ENCODE measurements around the gene PHLDA2. TPM values are rescaled to one million over a fixed set of nuclear protein-coding genes. Genes with fewer than 3 reads are reported as not detected.
A peak's percentile ranks its signal among the peaks of the same experiment; 100 is the strongest.

Gene PHLDA2
- total and polyA plus RNA-seq, 2 of the 13 experiments (the other 11 are each of a cell fraction or from before 2014, with no cell fraction given) = 0.55 to 0.78 TPM

GRCh38 chr11:2902784-2903671 lies 26.2 kb downstream of the PHLDA2 start (continued):
- TF ChIP-seq, protein P1, sequence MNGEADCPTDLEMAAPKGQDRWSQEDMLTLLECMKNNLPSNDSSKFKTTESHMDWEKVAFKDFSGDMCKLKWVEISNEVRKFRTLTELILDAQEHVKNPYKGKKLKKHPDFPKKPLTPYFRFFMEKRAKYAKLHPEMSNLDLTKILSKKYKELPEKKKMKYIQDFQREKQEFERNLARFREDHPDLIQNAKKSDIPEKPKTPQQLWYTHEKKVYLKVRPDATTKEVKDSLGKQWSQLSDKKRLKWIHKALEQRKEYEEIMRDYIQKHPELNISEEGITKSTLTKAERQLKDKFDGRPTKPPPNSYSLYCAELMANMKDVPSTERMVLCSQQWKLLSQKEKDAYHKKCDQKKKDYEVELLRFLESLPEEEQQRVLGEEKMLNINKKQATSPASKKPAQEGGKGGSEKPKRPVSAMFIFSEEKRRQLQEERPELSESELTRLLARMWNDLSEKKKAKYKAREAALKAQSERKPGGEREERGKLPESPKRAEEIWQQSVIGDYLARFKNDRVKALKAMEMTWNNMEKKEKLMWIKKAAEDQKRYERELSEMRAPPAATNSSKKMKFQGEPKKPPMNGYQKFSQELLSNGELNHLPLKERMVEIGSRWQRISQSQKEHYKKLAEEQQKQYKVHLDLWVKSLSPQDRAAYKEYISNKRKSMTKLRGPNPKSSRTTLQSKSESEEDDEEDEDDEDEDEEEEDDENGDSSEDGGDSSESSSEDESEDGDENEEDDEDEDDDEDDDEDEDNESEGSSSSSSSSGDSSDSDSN (CRISPR knock-in tag; IDR thresholded peaks at IDR 0.05) = peak; percentile 91
- 0 out of 2 replicates have a peak, but pooled peaks have one; percentile 59 for TF ChIP-seq ZXDC (CRISPR knock-in tag; IDR thresholded peaks at IDR 0.05)
- no peak for TF ChIP-seq ATAD3A (CRISPR knock-in tag; IDR thresholded peaks at IDR 0.05)
- peak; percentile 94; the same call in 1 of the 2 replicates for TF ChIP-seq SAFB2 (CRISPR knock-in tag; IDR thresholded peaks at IDR 0.05; ENCODE audit: borderline replicate concordance, low read depth)
- no peak for TF ChIP-seq NKX3-1 (CRISPR knock-in tag; IDR thresholded peaks at IDR 0.05)
- no peak; the same call in 1 of the 2 replicates for TF ChIP-seq PHF20 (CRISPR knock-in tag; IDR thresholded peaks at IDR 0.05)
- TF ChIP-seq FOSL2 (CRISPR knock-in tag; IDR thresholded peaks at IDR 0.05) = peak; percentile 91
- peak; percentile 53; the same call in 1 of the 2 replicates for TF ChIP-seq DPF2 (CRISPR knock-in tag; IDR thresholded peaks at IDR 0.05; ENCODE audit: borderline replicate concordance, low read depth)
- TF ChIP-seq EZH2 (conservative IDR thresholded peaks at IDR 0.05; ENCODE audit: low read depth, low read length) = no peak
- TF ChIP-seq RFX5 (IDR thresholded peaks at IDR 0.05; ENCODE audit: low read depth, low read length) = peak; percentile 17; the same call in 1 of the 2 replicates
- peak; percentile 44; the same call in 1 of the 2 replicates for TF ChIP-seq TAF1 (CRISPR knock-in tag; IDR thresholded peaks at IDR 0.05)
- TF ChIP-seq, protein P2, sequence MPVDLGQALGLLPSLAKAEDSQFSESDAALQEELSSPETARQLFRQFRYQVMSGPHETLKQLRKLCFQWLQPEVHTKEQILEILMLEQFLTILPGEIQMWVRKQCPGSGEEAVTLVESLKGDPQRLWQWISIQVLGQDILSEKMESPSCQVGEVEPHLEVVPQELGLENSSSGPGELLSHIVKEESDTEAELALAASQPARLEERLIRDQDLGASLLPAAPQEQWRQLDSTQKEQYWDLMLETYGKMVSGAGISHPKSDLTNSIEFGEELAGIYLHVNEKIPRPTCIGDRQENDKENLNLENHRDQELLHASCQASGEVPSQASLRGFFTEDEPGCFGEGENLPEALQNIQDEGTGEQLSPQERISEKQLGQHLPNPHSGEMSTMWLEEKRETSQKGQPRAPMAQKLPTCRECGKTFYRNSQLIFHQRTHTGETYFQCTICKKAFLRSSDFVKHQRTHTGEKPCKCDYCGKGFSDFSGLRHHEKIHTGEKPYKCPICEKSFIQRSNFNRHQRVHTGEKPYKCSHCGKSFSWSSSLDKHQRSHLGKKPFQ (CRISPR knock-in tag; IDR thresholded peaks at IDR 0.05; ENCODE audit: insufficient replicate concordance) = peak; percentile 78
- no peak for TF ChIP-seq ONECUT2 (CRISPR knock-in tag; IDR thresholded peaks at IDR 0.05)
- TF ChIP-seq IKZF4 (CRISPR knock-in tag; IDR thresholded peaks at IDR 0.05; ENCODE audit: borderline replicate concordance, low read depth, not compliant biosample characterization) = peak; percentile 66
- TF ChIP-seq, protein P3, sequence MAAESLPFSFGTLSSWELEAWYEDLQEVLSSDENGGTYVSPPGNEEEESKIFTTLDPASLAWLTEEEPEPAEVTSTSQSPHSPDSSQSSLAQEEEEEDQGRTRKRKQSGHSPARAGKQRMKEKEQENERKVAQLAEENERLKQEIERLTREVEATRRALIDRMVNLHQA (CRISPR knock-in tag; IDR thresholded peaks at IDR 0.05) = no peak
- peak; percentile 30 for TF ChIP-seq XRCC5 (optimal IDR thresholded peaks at IDR 0.05; ENCODE audit: low read length)
- no peak for TF ChIP-seq ZNF564 (CRISPR knock-in tag; IDR thresholded peaks at IDR 0.05)
- no peak for TF ChIP-seq MIER2 (CRISPR knock-in tag; IDR thresholded peaks at IDR 0.05)
- TF ChIP-seq ETV5 (CRISPR knock-in tag; IDR thresholded peaks at IDR 0.05; ENCODE audit: borderline replicate concordance) = no peak
- no peak; a peak in 1 of 4 replicates for TF ChIP-seq EP300 (IDR thresholded peaks at IDR 0.05; ENCODE audit: low read depth in 2 of 2, low read length in 2 of 2)
- 0 out of 2 replicates have a peak, but pooled peaks have one; percentile 43 for TF ChIP-seq EP300 (CRISPR knock-in tag; IDR thresholded peaks at IDR 0.05; ENCODE audit: borderline replicate concordance)

Measured in HepG2 (cell line).